ENCODE data around the gene MMAA. TPM values are rescaled to one million over a fixed set of nuclear protein-coding genes. Genes with fewer than 3 reads are reported as not detected.
A peak's percentile ranks its signal among the peaks of the same experiment; 100 is the strongest.
"Not testable (repeated sequence)": the region's sequence is repeated elsewhere in the genome, so short reads cannot be mapped to it uniquely, and the experiment has no call there.

The MMAA gene
- total RNA-seq, 1 donor from 2014 or later: 7.8 TPM

GRCh38 chr4:145613566-145614232 lies 5.5 kb upstream of the MMAA start:
- Histone ChIP-seq H3K9me3 (no peaks in the 10 kb centered on the region), H3K27me3 (ENCODE audit: low read depth) (no peaks in the 10 kb centered on the region), H3K27ac (no peak overlapping the region), H3K36me3 (no peaks in the 10 kb centered on the region), H3K4me1 (peaks cover 20% of the 10 kb centered on the region), H3K4me3 (no peak overlapping the region)
- intact Hi-C loops (cut with DNase I): no loop called here
- ATAC-seq: peak; percentile 31 to 34
- TF ChIP-seq, protein P1, sequence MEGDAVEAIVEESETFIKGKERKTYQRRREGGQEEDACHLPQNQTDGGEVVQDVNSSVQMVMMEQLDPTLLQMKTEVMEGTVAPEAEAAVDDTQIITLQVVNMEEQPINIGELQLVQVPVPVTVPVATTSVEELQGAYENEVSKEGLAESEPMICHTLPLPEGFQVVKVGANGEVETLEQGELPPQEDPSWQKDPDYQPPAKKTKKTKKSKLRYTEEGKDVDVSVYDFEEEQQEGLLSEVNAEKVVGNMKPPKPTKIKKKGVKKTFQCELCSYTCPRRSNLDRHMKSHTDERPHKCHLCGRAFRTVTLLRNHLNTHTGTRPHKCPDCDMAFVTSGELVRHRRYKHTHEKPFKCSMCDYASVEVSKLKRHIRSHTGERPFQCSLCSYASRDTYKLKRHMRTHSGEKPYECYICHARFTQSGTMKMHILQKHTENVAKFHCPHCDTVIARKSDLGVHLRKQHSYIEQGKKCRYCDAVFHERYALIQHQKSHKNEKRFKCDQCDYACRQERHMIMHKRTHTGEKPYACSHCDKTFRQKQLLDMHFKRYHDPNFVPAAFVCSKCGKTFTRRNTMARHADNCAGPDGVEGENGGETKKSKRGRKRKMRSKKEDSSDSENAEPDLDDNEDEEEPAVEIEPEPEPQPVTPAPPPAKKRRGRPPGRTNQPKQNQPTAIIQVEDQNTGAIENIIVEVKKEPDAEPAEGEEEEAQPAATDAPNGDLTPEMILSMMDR (IDR thresholded peaks at IDR 0.05): no peak
- DNase-seq: no peak

- H3K27me3 ChIP-seq (ENCODE audit: low read depth): no peaks in the 10 kb centered on the region
- peaks cover 20% of the 10 kb centered on the region for H3K4me1 ChIP-seq
- TF ChIP-seq, protein P1 (IDR thresholded peaks at IDR 0.05): no peak
- DNase-seq (no peak), ATAC-seq (no peak)
- H3K36me3 ChIP-seq: no peaks in the 10 kb centered on the region
- no peak overlapping the region for H3K4me3 ChIP-seq
- H3K27ac ChIP-seq: no peak overlapping the region
- intact Hi-C loops (cut with DNase I): no loop called here
- H3K9me3 ChIP-seq: no peaks in the 10 kb centered on the region
These were observed 5.0 kb upstream of the MMAA start for GRCh38 chr4:145614233-145614610.

DNA sequence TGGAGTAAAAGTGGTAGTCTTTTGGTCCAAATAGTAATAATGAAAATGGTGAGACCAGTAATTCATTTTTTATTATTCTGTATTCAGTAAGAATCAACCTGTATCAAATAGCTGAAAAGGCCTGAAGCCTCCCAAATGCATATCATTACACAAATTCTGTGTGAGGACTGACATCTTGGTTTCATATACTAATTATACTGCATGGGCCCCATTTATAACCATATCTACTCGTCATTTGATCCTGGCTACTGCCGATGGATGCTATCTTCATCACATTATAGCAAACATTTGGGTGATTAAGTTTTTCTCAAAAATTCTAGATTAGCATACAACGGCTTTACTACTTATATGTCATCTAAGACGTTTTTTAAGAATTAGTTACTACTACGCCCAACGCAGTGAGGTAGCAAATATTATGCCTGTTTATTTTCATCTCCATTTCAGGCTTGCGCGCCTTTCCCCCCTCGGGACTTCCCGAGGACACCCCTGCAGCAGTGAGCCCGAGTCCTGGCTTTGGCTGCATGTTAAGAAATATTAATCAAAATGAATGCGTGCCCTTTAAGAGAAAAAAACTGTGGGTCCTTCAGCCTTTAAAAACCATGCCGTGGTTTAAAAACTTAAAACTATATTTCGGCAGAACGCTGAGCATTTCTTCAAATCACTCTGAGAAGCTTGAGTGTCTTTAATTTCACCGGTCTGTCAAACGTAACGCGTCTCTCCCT lies 814 bp upstream of the MMAA start:
- DNase-seq (no peak), ATAC-seq (peak; percentile 4 to 52)
- Histone ChIP-seq H3K27ac (peak overlapping the region; percentile 97), H3K4me1 (peaks cover 29% of the 10 kb centered on the region), H3K27me3 (ENCODE audit: low read depth) (no peaks in the 10 kb centered on the region), H3K36me3 (no peaks in the 10 kb centered on the region), H3K9me3 (no peaks in the 10 kb centered on the region), H3K4me3 (peak overlapping the region; percentile 77)
- intact Hi-C loops (cut with DNase I): no loop called here
- TF ChIP-seq, protein P1 (IDR thresholded peaks at IDR 0.05): no peak

- Histone ChIP-seq H3K27me3 (ENCODE audit: low read depth) (no peaks in the 10 kb centered on the region), H3K4me1 (peaks cover 29% of the 10 kb centered on the region), H3K9me3 (no peaks in the 10 kb centered on the region), H3K27ac (peak overlapping the region; percentile 97), H3K36me3 (no peaks in the 10 kb centered on the region), H3K4me3 (peak overlapping the region; percentile 77)
- intact Hi-C loops (cut with DNase I): no loop called here
- peak; percentile 75 to 85 for ATAC-seq
- TF ChIP-seq, protein P1 (IDR thresholded peaks at IDR 0.05): no peak
- peak; percentile 60 for DNase-seq
These were observed 433 bp downstream of the MMAA start for GRCh38 chr4:145619639-145619996.

DNA sequence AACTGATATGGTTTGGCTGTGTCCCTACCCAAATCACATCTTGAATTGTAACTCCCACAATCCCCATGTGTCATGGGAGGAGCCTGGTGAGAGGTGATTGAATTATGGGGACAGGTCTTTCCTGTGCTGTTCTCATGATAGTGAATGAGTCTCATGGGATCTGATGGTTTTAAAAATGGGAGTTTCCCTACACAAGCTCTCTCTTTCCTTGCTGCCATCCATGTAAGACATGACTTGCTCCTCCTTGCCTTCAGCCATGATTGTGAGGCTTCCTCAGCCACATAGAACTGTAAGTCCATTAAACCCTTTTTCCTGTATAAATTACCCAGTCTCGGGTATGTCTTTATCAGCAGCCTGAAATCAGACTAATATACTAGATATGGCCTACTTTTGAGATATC lies 2.9 kb downstream of the MMAA start:
- H3K27ac ChIP-seq; ATAC-seq; H3K36me3 ChIP-seq; intact Hi-C loops (cut with DNase I); H3K27me3 ChIP-seq (ENCODE audit: low read depth); DNase-seq; H3K9me3 ChIP-seq; H3K4me3 ChIP-seq: not testable (repeated sequence)
- peaks cover 24% of the 10 kb centered on the region for H3K4me1 ChIP-seq

DNA sequence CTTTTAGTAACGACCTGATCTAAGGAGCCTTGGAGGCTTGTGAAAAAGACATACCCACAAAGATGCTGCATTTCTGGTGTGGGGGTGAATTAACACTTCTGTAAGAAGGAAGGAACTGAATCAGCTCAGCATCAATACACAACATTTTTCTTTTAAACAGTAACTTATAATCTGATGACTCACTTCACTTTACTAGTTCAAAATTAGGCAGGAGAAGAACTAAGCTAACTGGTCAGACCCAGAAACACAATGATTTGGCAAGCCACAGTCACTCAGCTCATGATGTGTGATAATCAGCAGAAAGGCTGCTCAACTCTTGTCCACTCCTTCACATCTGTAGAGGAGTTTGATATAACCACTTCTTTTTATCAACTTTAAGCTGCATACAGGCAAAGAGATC lies 4.6 kb downstream of the MMAA start:
- intact Hi-C loops (cut with DNase I): no loop called here
- no peak for ATAC-seq
- TF ChIP-seq, protein P1 (IDR thresholded peaks at IDR 0.05): no peak

More for the DNA sequence above, 4.6 kb downstream of the MMAA start:
- peaks cover 9% of the 10 kb centered on the region for H3K4me1 ChIP-seq
- no peaks in the 10 kb centered on the region for H3K9me3 ChIP-seq
- no peak overlapping the region for H3K4me3 ChIP-seq
- H3K27ac ChIP-seq: no peak overlapping the region
- H3K36me3 ChIP-seq: no peaks in the 10 kb centered on the region
- DNase-seq: no peak
- no peaks in the 10 kb centered on the region for H3K27me3 ChIP-seq (ENCODE audit: low read depth)
